ENCODE measurements around the gene CBLL2. TPM values are rescaled to one million over a fixed set of nuclear protein-coding genes. Genes with fewer than 3 reads are reported as not detected.

Gene CBLL2, protein sequence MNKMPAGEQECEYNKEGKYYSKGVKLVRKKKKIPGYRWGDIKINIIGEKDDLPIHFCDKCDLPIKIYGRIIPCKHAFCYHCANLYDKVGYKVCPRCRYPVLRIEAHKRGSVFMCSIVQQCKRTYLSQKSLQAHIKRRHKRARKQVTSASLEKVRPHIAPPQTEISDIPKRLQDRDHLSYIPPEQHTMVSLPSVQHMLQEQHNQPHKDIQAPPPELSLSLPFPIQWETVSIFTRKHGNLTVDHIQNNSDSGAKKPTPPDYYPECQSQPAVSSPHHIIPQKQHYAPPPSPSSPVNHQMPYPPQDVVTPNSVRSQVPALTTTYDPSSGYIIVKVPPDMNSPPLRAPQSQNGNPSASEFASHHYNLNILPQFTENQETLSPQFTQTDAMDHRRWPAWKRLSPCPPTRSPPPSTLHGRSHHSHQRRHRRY
- total RNA-seq (1 to 10 TPM; 2.2 to 4.3 TPM), polyA plus RNA-seq (ENCODE audit: insufficient read depth, low read depth, low replicate concordance) (14.8 TPM)
- long read RNA-seq, donor 1: 0 reads
- long read RNA-seq, donor 2: 0 reads

DNA sequence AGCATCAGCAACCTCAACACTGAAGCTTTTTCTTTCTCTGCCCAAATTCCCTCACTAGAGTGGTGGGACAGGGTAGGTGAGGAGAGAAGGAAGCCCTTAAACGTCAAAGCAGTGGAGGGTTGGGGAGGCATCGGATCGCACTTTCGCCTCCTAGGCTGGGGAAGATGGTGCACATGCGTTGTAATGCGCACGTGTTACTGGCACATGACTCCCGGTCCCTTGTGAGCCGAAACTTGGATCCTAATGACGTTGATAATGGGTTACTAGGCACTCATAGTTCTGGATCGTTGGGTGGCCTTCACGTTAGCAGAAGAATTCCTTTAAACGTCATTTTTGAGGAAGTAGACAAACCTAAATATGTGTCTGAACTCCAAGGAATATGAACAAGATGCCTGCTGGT lies at the start of gene CBLL2:
TSS of gene CBLL2 (plus strand) at position 301 of the 400 bp plus-strand sequence. CDS start at position 380, 79 bp downstream.
- H3K27me3 ChIP-seq: no peaks in the 10 kb centered on the region
- H3K27ac ChIP-seq: no peak within 1 kb of the TSS
- intact Hi-C loops (cut with DNase I; ENCODE audit: low total_unique reads): no loop called here
- DNase-seq: no peak
- 32 to 57% methylated on average over 8 to 13 of the region's 13 CpGs for WGBS, 2 donors
- H3K4me3 ChIP-seq: no peak within 1 kb of the TSS
- H3K9me3 ChIP-seq: no peaks in the 10 kb centered on the region
- no peak for TF ChIP-seq POLR2A (IDR thresholded peaks at IDR 0.05)
- TF ChIP-seq, protein P1, sequence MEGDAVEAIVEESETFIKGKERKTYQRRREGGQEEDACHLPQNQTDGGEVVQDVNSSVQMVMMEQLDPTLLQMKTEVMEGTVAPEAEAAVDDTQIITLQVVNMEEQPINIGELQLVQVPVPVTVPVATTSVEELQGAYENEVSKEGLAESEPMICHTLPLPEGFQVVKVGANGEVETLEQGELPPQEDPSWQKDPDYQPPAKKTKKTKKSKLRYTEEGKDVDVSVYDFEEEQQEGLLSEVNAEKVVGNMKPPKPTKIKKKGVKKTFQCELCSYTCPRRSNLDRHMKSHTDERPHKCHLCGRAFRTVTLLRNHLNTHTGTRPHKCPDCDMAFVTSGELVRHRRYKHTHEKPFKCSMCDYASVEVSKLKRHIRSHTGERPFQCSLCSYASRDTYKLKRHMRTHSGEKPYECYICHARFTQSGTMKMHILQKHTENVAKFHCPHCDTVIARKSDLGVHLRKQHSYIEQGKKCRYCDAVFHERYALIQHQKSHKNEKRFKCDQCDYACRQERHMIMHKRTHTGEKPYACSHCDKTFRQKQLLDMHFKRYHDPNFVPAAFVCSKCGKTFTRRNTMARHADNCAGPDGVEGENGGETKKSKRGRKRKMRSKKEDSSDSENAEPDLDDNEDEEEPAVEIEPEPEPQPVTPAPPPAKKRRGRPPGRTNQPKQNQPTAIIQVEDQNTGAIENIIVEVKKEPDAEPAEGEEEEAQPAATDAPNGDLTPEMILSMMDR (IDR thresholded peaks at IDR 0.05): no peak
- no peaks in the 10 kb centered on the region for H3K4me1 ChIP-seq
- no peaks in the 10 kb centered on the region for H3K36me3 ChIP-seq (ENCODE audit: low read depth, missing control alignments)

DNA sequence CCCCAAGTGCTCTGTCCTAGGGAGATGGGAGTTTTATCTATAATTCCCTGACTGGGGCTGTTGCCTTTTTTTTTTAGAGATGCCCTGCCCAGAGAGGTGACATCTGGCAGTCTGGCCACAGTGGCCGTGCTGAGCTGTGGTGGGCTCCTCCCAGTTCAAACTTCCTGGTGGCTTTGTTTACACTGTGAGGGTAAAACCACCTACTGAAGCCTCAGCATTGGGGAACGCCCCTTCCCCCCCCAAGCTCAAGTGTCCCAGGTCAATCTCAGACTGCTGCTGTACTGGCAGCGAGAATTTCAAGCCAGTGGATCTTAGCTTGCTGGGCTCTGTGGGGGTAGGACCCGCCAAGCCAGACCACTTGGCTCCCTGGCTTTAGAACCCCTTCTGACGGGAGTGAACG lies 38.3 kb upstream of the CBLL2 start:
- no peaks in the 10 kb centered on the region for H3K4me1 ChIP-seq
- H3K9me3 ChIP-seq: no peaks in the 10 kb centered on the region
- intact Hi-C loops (cut with DNase I; ENCODE audit: low total_unique reads): no loop called here
- no peak overlapping the region for H3K4me3 ChIP-seq
- no peak overlapping the region for H3K27ac ChIP-seq
- H3K36me3 ChIP-seq (ENCODE audit: low read depth, missing control alignments): no peaks in the 10 kb centered on the region
- TF ChIP-seq, protein P1 (IDR thresholded peaks at IDR 0.05): no peak
- TF ChIP-seq POLR2A (IDR thresholded peaks at IDR 0.05): no peak
- H3K27me3 ChIP-seq: no peaks in the 10 kb centered on the region
- DNase-seq: no peak
- 89% methylated on average over 5 of the region's 6 CpGs; no CpG with 5 or more reads in 1 of the 2 donors for WGBS, 2 donors

DNA sequence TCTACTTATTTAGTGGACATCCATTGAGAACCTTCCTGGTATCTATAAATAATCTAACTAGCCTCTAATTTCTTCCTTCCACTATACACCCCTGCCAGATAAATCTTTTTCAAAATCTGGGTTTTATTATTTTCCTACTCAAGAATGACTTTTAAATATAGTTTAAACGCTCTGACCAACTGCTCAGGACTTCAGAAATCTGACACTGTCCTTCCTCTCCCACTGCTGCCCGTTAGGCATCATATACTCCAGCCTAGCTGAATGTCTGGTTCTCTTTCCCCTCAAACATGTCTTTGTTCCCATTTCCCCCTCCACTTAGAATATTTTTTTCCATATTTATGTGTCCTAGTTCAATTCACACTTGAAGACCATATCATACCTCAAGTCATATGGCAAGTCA lies 35.2 kb upstream of the CBLL2 start:
- WGBS, 2 donors: 68 to 92% methylated on average over 2 of the region's 2 CpGs
- Histone ChIP-seq H3K4me3 (no peak overlapping the region), H3K27me3 (no peaks in the 10 kb centered on the region), H3K4me1 (no peaks in the 10 kb centered on the region), H3K9me3 (no peaks in the 10 kb centered on the region), H3K27ac (no peak overlapping the region), H3K36me3 (ENCODE audit: low read depth, missing control alignments) (no peaks in the 10 kb centered on the region)
- TF ChIP-seq, protein P1 (IDR thresholded peaks at IDR 0.05): no peak
- TF ChIP-seq POLR2A (IDR thresholded peaks at IDR 0.05): no peak
- no peak for DNase-seq
- intact Hi-C loops (cut with DNase I; ENCODE audit: low total_unique reads): no loop called here

DNA sequence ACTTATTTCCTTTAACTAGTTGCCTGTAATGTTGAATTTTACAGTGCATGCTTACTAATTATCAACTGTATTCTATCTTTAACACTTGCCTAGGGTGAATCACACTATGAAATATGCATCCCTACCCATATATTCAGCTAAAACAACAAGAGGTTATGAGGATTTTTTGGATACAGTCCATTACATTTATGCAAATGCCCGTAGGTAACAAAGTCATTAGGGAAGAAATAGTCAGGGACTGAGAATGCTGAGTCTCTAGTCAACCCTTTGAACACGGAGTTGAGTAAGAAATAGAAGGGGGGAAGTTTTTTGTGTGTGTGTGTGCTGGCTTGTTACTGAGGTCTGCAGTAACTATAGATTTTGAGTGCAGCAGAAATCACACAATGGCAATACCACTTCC lies 26.1 kb upstream of the CBLL2 start:
- 88 to 89% methylated on average over 2 of the region's 2 CpGs for WGBS, 2 donors
- Histone ChIP-seq H3K4me1 (no peaks in the 10 kb centered on the region), H3K27ac (no peak overlapping the region), H3K36me3 (ENCODE audit: low read depth, missing control alignments) (no peaks in the 10 kb centered on the region), H3K9me3 (no peaks in the 10 kb centered on the region), H3K4me3 (no peak overlapping the region), H3K27me3 (no peaks in the 10 kb centered on the region)
- intact Hi-C loops (cut with DNase I; ENCODE audit: low total_unique reads): no loop called here
- TF ChIP-seq POLR2A (IDR thresholded peaks at IDR 0.05): no peak
- TF ChIP-seq, protein P1 (IDR thresholded peaks at IDR 0.05): no peak
- DNase-seq: no peak
